Upper lobe of left lung (tissue), 4 donors: ENCODE results near the gene HDAC5.

Experiments
- POLR2AphosphoS5 ChIP-seq, 2 donors: sonication (generic); formaldehyde crosslinking; IDR thresholded peaks; one replicate each; pipeline ENCODE4 v1.5.1; 2017; ENCODE audit warnings: antibody characterized with exemption in 2 of 2
- TF ChIP-seq, protein P1 (sequence below), 6 experiments: fragments of 450-650 bp in 4 of 6; fragments of 200-600 bp in 2 of 6; sonication (generic) in 2 of 6; IDR thresholded peaks; one replicate each; pipeline ENCODE4 v1.5.1; 2016 to 2019; ENCODE audit warnings: antibody characterized with exemption in 6 of 6

DNA sequence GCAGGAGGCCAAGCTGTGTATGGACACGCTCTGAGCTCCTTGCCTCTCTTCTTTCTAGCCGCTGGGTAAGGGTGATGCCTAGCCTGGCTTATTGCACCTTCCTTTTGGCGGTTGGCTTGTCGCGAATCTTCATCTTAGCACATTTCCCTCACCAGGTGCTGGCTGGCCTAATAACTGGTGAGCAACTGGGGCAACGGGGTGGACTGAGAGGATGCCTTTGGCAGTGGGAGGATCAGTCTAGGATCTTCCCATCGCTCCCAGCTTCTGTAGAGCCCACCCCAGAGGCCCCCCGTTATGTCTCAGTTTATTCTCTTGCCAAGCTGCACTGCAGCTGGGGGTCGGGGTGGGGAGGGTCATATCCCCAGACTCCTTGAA, 48.5 kb downstream of the HDAC5 start:
- TF ChIP-seq, protein P1, sequence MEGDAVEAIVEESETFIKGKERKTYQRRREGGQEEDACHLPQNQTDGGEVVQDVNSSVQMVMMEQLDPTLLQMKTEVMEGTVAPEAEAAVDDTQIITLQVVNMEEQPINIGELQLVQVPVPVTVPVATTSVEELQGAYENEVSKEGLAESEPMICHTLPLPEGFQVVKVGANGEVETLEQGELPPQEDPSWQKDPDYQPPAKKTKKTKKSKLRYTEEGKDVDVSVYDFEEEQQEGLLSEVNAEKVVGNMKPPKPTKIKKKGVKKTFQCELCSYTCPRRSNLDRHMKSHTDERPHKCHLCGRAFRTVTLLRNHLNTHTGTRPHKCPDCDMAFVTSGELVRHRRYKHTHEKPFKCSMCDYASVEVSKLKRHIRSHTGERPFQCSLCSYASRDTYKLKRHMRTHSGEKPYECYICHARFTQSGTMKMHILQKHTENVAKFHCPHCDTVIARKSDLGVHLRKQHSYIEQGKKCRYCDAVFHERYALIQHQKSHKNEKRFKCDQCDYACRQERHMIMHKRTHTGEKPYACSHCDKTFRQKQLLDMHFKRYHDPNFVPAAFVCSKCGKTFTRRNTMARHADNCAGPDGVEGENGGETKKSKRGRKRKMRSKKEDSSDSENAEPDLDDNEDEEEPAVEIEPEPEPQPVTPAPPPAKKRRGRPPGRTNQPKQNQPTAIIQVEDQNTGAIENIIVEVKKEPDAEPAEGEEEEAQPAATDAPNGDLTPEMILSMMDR (IDR thresholded peaks at IDR 0.05), result no peak
- TF ChIP-seq POLR2AphosphoS5 (IDR thresholded peaks at IDR 0.05), result no peak
